ENCODE data around the gene PXMP4. TPM values are rescaled to one million over a fixed set of nuclear protein-coding genes. Genes with fewer than 3 reads are reported as not detected.

PXMP4 gene
- total and polyA plus RNA-seq, 5 donors from 2014 or later = 5.3 to 14.5 (median 11.4) TPM

DNA sequence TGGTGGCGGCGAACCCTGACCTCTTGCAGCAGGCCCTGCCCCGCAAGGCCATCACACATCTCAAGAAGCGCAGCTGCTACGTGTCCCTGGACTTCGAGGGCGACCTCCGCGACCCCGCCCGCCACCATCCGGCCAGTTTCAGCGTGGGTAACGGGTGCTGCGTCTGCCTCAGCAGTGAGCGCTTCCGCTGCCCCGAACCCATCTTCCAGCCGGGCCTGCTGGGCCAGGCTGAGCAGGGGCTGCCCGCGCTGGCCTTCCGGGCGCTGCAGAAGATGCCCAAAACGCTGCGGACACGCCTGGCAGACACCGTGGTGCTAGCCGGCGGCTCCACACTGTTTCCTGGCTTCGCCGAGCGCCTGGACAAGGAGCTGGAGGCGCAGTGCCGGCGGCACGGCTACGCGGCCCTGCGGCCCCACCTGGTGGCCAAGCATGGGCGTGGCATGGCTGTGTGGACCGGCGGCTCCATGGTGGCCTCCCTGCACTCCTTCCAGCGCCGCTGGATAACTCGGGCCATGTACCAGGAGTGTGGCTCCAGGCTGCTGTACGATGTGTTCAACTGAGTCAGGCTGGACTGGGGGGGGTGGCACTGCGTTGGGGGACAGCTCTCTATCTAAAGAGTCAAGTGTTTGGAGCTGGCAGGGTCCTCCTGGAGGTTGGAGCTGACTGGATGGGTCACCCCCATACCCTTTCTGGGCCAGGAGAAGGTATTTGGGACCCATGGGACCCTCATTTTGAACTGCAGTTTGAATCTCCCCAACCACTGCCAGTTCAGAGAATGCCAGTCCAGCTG, 52.2 kb downstream of the PXMP4 start:
- H3K27ac ChIP-seq (ENCODE audit: insufficient read depth, low read length, poor library complexity, severe bottlenecking) = peak overlapping the region; percentile 80

DNA sequence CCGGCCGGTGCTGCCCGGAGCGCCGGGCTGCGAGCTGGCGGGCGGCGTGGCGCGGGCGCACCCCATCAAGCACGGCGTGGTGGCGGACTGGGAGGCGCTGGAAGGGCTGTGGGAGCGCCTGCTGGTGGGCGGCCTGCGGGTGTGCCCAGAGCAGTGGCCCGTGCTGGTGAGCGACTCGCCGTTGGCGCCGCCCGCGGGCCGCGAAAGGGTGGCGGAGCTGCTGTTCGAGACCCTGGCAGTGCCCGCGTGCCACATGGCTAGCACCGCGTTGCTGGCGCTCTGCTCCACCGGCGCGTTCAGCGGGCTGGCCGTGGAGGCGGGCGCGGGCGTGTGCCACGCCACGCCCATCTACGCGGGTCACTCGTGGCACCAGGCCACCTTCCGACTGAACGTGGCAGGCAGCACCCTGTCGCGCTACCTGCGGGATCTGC, 52.9 kb downstream of the PXMP4 start:
- H3K27me3 ChIP-seq (ENCODE audit: control insufficient read depth, insufficient read depth, low read length) = no peaks in the 10 kb centered on the region
- Mint-ChIP-seq H3K9me3 (no peaks in the 10 kb centered on the region), H3K4me1 (peaks cover 11 to 49% (median 20%) of the 10 kb centered on the region in 4 donors), H3K4me3 (peak overlapping the region; percentile 82 to 97 (median 84)), H3K36me3 (no peaks in the 10 kb centered on the region), H3K27me3 (no peaks in the 10 kb centered on the region), H3K27ac (peak overlapping the region in 1 of 3 donors; percentile 65)
- H3K4me1 ChIP-seq (ENCODE audit: control insufficient read depth, insufficient read depth, low read length, poor library complexity, severe bottlenecking) = peaks cover 53% of the 10 kb centered on the region
- ATAC-seq (ENCODE audit: low read depth in 2 of 2) (peak; percentile 3 to 5), DNase-seq (peak in 1 of 3 donors; percentile 52)
- H3K36me3 ChIP-seq (ENCODE audit: control insufficient read depth, insufficient read depth, low read length) = no peaks in the 10 kb centered on the region
- H3K4me3 ChIP-seq (ENCODE audit: low read depth, low read length) = peak overlapping the region; percentile 44
- H3K27ac ChIP-seq (ENCODE audit: insufficient read depth, low read length, poor library complexity, severe bottlenecking) = peak overlapping the region; percentile 80
- no peaks in the 10 kb centered on the region for H3K9me3 ChIP-seq (ENCODE audit: control insufficient read depth in 2 of 2, low read length in 2 of 2)

More for the DNA sequence above, 52.2 kb downstream of the PXMP4 start:
- H3K36me3 ChIP-seq (ENCODE audit: control insufficient read depth, insufficient read depth, low read length) = no peaks in the 10 kb centered on the region
- peak overlapping the region; percentile 82 to 97 (median 84) for H3K4me3 Mint-ChIP-seq
- no peaks in the 10 kb centered on the region for H3K27me3 Mint-ChIP-seq
- DNase-seq (peak; percentile 67 to 83 (median 79)), ATAC-seq (ENCODE audit: low read depth in 2 of 2) (peak; percentile 65 to 71)
- no peaks in the 10 kb centered on the region for H3K9me3 Mint-ChIP-seq
- no peaks in the 10 kb centered on the region for H3K27me3 ChIP-seq (ENCODE audit: control insufficient read depth, insufficient read depth, low read length)
- no peaks in the 10 kb centered on the region for H3K9me3 ChIP-seq (ENCODE audit: control insufficient read depth in 2 of 2, low read length in 2 of 2)
- peaks cover 11 to 46% (median 18%) of the 10 kb centered on the region in 4 donors for H3K4me1 Mint-ChIP-seq
- peak overlapping the region in 1 of 3 donors; percentile 65 for H3K27ac Mint-ChIP-seq
- H3K4me1 ChIP-seq (ENCODE audit: control insufficient read depth, insufficient read depth, low read length, poor library complexity, severe bottlenecking) = peaks cover 52% of the 10 kb centered on the region
- H3K36me3 Mint-ChIP-seq = no peaks in the 10 kb centered on the region
- H3K4me3 ChIP-seq (ENCODE audit: low read depth, low read length) = peak overlapping the region; percentile 44

DNA sequence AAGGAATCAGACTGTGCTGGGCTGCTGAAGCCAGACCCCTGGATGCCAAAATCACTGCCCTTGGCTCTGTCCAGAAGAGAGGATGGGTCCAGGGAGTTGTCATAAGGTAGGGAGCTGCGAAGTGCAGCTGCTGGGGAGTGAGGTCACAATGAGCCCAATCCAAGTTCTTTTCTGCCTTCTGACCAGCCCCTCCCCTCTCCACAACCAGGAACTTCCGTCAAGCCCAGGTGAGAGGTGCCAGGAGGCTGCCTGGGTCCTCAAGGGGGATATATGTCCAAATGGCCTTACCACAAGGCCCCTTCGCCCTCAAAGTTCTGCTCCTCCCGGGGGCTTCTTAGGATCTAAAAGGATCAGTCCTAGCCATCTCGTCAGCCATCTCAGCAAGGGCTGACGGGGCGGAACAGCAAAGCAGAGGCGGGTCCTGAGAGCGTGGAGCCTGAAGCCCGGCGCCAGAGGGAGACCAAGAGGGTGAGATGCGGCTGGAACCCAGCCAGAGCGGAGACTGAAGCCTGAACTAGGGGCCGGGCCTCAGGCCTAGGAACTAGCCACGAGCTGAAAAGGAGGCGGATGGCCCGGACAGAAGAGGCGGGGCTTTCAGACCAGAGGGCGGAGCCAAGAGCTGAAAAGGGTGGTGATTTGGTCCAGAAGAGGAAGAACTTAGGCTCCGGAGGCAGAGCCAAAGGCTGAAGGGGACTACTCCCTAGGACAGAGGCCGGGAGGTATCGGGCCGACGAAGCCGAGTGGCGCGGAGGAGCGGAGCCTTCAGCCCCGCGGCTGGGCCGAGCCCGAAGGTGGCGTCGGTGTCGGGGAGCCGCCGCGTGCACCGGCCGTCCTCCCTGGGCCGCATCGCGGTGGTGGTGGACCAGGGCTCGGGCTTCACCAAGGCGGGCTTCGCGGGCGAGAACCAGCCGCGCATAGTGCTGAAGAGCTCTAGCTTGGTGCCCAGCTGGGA, 53.5 kb downstream of the PXMP4 start, which contains the start of gene ACTL10:
Gene ACTL10, plus strand, starts transcription at position 651 of the 952 bp plus-strand sequence. CDS start 555 bp downstream, outside the sequence.
- peaks cover 56% of the 10 kb centered on the region for H3K4me1 ChIP-seq (ENCODE audit: control insufficient read depth, insufficient read depth, low read length, poor library complexity, severe bottlenecking)
- no peaks in the 10 kb centered on the region for H3K27me3 ChIP-seq (ENCODE audit: control insufficient read depth, insufficient read depth, low read length)
- H3K27ac Mint-ChIP-seq = peak within 1 kb of the TSS; percentile 94 to 98 (median 96)
- H3K27me3 Mint-ChIP-seq = no peaks in the 10 kb centered on the region
- peak; percentile 60 to 87 (median 81) for DNase-seq
- H3K36me3 Mint-ChIP-seq = no peaks in the 10 kb centered on the region
- H3K4me3 ChIP-seq (ENCODE audit: low read depth, low read length) = peak within 1 kb of the TSS; percentile 62
- peaks cover 11 to 53% (median 23%) of the 10 kb centered on the region in 4 donors for H3K4me1 Mint-ChIP-seq
- H3K9me3 Mint-ChIP-seq = no peaks in the 10 kb centered on the region
- H3K36me3 ChIP-seq (ENCODE audit: control insufficient read depth, insufficient read depth, low read length) = no peaks in the 10 kb centered on the region
- H3K4me3 Mint-ChIP-seq = peak within 1 kb of the TSS; percentile 95 to 100 (median 97)
- no peaks in the 10 kb centered on the region for H3K9me3 ChIP-seq (ENCODE audit: control insufficient read depth in 2 of 2, low read length in 2 of 2)
- peak within 1 kb of the TSS; percentile 80 for H3K27ac ChIP-seq (ENCODE audit: insufficient read depth, low read length, poor library complexity, severe bottlenecking)
- peak; percentile 38 to 40 for ATAC-seq (ENCODE audit: low read depth in 2 of 2)

DNA sequence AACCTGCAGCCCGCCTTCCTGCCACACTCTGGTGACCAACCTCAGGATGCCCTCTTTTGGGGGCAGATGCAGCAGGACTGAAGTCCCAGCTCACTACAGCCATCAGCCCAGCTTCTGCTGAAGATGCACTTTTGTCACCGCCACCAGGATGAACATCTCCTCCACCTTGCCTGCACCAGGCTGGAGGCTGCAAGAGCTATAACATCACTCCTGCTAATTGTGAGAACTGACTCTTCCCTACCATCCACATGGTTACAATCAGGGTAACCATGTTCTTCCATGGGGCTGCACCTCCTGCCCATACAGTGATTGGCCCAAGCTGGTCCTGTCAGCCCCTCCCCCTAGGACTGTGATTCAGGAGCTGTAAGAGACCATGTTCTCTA, 55.4 kb downstream of the PXMP4 start:
- no peaks in the 10 kb centered on the region for H3K9me3 ChIP-seq (ENCODE audit: control insufficient read depth in 2 of 2, low read length in 2 of 2)
- H3K9me3 Mint-ChIP-seq = no peaks in the 10 kb centered on the region
- peaks cover 11 to 50% (median 23%) of the 10 kb centered on the region in 4 donors for H3K4me1 Mint-ChIP-seq
- H3K4me1 ChIP-seq (ENCODE audit: control insufficient read depth, insufficient read depth, low read length, poor library complexity, severe bottlenecking) = peaks cover 56% of the 10 kb centered on the region
- no peaks in the 10 kb centered on the region for H3K27me3 ChIP-seq (ENCODE audit: control insufficient read depth, insufficient read depth, low read length)
- no peaks in the 10 kb centered on the region for H3K27me3 Mint-ChIP-seq
- peak overlapping the region; percentile 61 to 97 (median 92) for H3K4me3 Mint-ChIP-seq
- no peaks in the 10 kb centered on the region for H3K36me3 Mint-ChIP-seq
- DNase-seq (no peak), ATAC-seq (ENCODE audit: low read depth in 2 of 2) (no peak)
- H3K27ac ChIP-seq (ENCODE audit: insufficient read depth, low read length, poor library complexity, severe bottlenecking) = peak overlapping the region; percentile 87
- peak overlapping the region; percentile 95 to 98 (median 97) for H3K27ac Mint-ChIP-seq
- no peaks in the 10 kb centered on the region for H3K36me3 ChIP-seq (ENCODE audit: control insufficient read depth, insufficient read depth, low read length)
- no peak overlapping the region for H3K4me3 ChIP-seq (ENCODE audit: low read depth, low read length)

- peak overlapping the region; percentile 87 for H3K27ac ChIP-seq (ENCODE audit: insufficient read depth, low read length, poor library complexity, severe bottlenecking)
- no peaks in the 10 kb centered on the region for H3K9me3 ChIP-seq (ENCODE audit: control insufficient read depth in 2 of 2, low read length in 2 of 2)
- Mint-ChIP-seq H3K9me3 (no peaks in the 10 kb centered on the region), H3K36me3 (no peaks in the 10 kb centered on the region), H3K27ac (peak overlapping the region; percentile 95 to 98 (median 97)), H3K4me1 (peaks cover 11 to 50% (median 23%) of the 10 kb centered on the region in 4 donors), H3K27me3 (no peaks in the 10 kb centered on the region), H3K4me3 (peak overlapping the region; percentile 61 to 97 (median 92))
- ATAC-seq (ENCODE audit: low read depth in 2 of 2) (no peak), DNase-seq (no peak)
- H3K36me3 ChIP-seq (ENCODE audit: control insufficient read depth, insufficient read depth, low read length) = no peaks in the 10 kb centered on the region
- peak overlapping the region; percentile 61 for H3K4me3 ChIP-seq (ENCODE audit: low read depth, low read length)
- H3K4me1 ChIP-seq (ENCODE audit: control insufficient read depth, insufficient read depth, low read length, poor library complexity, severe bottlenecking) = peaks cover 56% of the 10 kb centered on the region
- no peaks in the 10 kb centered on the region for H3K27me3 ChIP-seq (ENCODE audit: control insufficient read depth, insufficient read depth, low read length)
Observed at GRCh38 chr20:33664085-33664761, 55.9 kb downstream of the PXMP4 start.

DNA sequence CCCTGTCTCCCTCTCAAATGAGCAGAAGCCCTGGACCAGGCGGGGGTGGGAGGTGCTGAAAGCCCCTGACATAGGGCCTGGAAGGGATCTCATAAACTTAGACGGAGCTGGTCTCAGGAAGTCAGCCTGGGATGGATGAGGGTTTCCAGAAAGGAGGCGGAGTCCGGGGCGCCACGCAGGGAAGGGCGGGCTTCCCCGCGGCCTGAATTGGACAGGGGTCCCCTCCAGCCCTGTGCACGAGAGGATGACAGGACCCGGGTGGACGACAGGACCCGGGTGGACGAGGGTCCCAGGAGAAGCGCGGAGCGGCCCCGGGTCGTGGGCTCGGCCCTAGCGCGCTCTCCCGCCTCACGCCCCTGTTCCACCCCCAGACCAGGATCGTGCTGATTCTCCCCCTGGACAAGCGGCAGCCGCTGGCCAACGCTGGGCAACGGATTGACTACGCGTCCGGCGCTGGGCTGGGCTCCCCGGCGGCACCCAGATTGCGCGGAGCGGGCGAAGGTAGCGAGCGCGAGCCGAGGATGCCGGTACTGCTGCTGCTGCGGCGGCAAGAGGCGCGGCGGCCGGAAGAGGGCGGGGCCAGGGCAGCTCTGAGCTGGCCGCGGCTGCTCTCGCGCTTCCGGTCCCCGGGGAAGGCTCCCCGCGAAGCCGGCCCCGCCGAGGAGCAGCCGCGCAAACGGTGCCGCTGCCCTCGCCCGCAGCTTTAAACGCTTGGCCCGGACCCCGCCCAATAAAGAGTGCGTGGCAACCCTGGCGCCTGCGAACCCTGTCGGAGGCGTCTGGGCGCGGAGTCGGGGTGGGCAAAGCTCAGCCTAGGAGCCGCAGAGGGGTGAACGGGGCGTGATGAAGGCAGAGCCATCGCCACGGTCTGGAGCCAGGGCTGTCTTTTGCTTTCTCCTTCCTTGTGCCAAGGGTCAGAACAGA, 56.7 kb downstream of the PXMP4 start:
- Mint-ChIP-seq H3K9me3 (no peaks in the 10 kb centered on the region), H3K36me3 (no peaks in the 10 kb centered on the region), H3K4me1 (peaks cover 11 to 44% (median 23%) of the 10 kb centered on the region in 4 donors), H3K27ac (peak overlapping the region; percentile 95 to 98 (median 97)), H3K4me3 (peak overlapping the region; percentile 90 to 97 (median 94)), H3K27me3 (no peaks in the 10 kb centered on the region)
- Histone ChIP-seq H3K9me3 (ENCODE audit: control insufficient read depth in 2 of 2, low read length in 2 of 2) (no peaks in the 10 kb centered on the region), H3K4me3 (ENCODE audit: low read depth, low read length) (peak overlapping the region; percentile 64), H3K27me3 (ENCODE audit: control insufficient read depth, insufficient read depth, low read length) (no peaks in the 10 kb centered on the region), H3K36me3 (ENCODE audit: control insufficient read depth, insufficient read depth, low read length) (no peaks in the 10 kb centered on the region), H3K27ac (ENCODE audit: insufficient read depth, low read length, poor library complexity, severe bottlenecking) (peak overlapping the region; percentile 87), H3K4me1 (ENCODE audit: control insufficient read depth, insufficient read depth, low read length, poor library complexity, severe bottlenecking) (peaks cover 56% of the 10 kb centered on the region)
- ATAC-seq (ENCODE audit: low read depth in 2 of 2) (peak; percentile 73), DNase-seq (peak; percentile 80 to 94 (median 84))
